M059J (cell line): ENCODE results near the gene CBLB. TPM values are rescaled to one million over a fixed set of nuclear protein-coding genes. Genes with fewer than 3 reads are reported as not detected.
A peak's percentile ranks its signal among the peaks of the same experiment; 100 is the strongest.
"Not testable (repeated sequence)": the region's sequence is repeated elsewhere in the genome, so short reads cannot be mapped to it uniquely, and the experiment has no call there.

Experiments
- DNase-seq: peaks from one replicate; pipeline ENCODE4 v3.0.0-alpha.2; 2012; ENCODE audit warnings: low read depth
- total RNA-seq: library from RNA; depleted of rRNA; stranded (reverse); fragments of >200 nt; shearing (Covaris generic); gene quantifications from 2 replicates; pipeline ENCODE4 v1.2.3, GENCODE V29; 2014

CBLB gene
- total RNA-seq, 1 experiment from 2014 or later, result 11.4 TPM

GRCh38 chr3:105821433-105821832 lies 47.4 kb downstream of the CBLB start:
- no peak for DNase-seq

- DNase-seq, result no peak
These were observed 52.0 kb downstream of the CBLB start for GRCh38 chr3:105816833-105817232.

- not testable (repeated sequence) for DNase-seq
These were observed 53.5 kb downstream of the CBLB start for GRCh38 chr3:105815331-105815730.

- no peak for DNase-seq
These were observed 55.1 kb downstream of the CBLB start for GRCh38 chr3:105813710-105814109.

- peak; percentile 86 for DNase-seq
These were observed 56.6 kb downstream of the CBLB start for GRCh38 chr3:105812194-105812586.

GRCh38 chr3:105811518-105812193 lies 57.2 kb downstream of the CBLB start:
- DNase-seq, result no peak

GRCh38 chr3:105809208-105809888 lies 59.5 kb downstream of the CBLB start:
- DNase-seq, result no peak

- DNase-seq, result no peak
These were observed 61.1 kb downstream of the CBLB start for GRCh38 chr3:105807701-105808100.

GRCh38 chr3:105807146-105807545 lies 61.7 kb downstream of the CBLB start:
- DNase-seq, result no peak

- peak; percentile 96 for DNase-seq
These were observed 62.5 kb downstream of the CBLB start for GRCh38 chr3:105806359-105806758.

- DNase-seq, result peak; percentile 72
These were observed 63.4 kb downstream of the CBLB start for GRCh38 chr3:105805404-105805803.

GRCh38 chr3:105802118-105802706 lies 66.6 kb downstream of the CBLB start:
- no peak for DNase-seq

GRCh38 chr3:105801397-105801796 lies 67.4 kb downstream of the CBLB start:
- DNase-seq, result no peak

- DNase-seq, result no peak
These were observed 68.5 kb downstream of the CBLB start for GRCh38 chr3:105800320-105800719.

GRCh38 chr3:105799286-105799685 lies 69.5 kb downstream of the CBLB start:
- DNase-seq, result no peak

- DNase-seq, result no peak
These were observed 70.4 kb downstream of the CBLB start for GRCh38 chr3:105798381-105798934.

GRCh38 chr3:105793040-105793439 lies 75.8 kb downstream of the CBLB start:
- DNase-seq, result peak; percentile 45

GRCh38 chr3:105791919-105792786 lies 76.7 kb downstream of the CBLB start:
- peak; percentile 95 for DNase-seq

- DNase-seq, result peak; percentile 40
These were observed 77.7 kb downstream of the CBLB start for GRCh38 chr3:105791131-105791530.

- no peak for DNase-seq
These were observed 78.3 kb downstream of the CBLB start for GRCh38 chr3:105790534-105790933.

- no peak for DNase-seq
These were observed 80.2 kb downstream of the CBLB start for GRCh38 chr3:105788593-105788992.

GRCh38 chr3:105787453-105787852 lies 81.4 kb downstream of the CBLB start:
- no peak for DNase-seq
